ENCODE measurements around the gene SH3GL2.
A peak's percentile ranks its signal among the peaks of the same experiment; 100 is the strongest.

The SH3GL2 gene

GRCh38 chr9:17578911-17579793 is at the start of gene SH3GL2:
Gene SH3GL2, plus strand, starts transcription at chr9:17579066.
- DNase-seq = peak; percentile 87

DNA sequence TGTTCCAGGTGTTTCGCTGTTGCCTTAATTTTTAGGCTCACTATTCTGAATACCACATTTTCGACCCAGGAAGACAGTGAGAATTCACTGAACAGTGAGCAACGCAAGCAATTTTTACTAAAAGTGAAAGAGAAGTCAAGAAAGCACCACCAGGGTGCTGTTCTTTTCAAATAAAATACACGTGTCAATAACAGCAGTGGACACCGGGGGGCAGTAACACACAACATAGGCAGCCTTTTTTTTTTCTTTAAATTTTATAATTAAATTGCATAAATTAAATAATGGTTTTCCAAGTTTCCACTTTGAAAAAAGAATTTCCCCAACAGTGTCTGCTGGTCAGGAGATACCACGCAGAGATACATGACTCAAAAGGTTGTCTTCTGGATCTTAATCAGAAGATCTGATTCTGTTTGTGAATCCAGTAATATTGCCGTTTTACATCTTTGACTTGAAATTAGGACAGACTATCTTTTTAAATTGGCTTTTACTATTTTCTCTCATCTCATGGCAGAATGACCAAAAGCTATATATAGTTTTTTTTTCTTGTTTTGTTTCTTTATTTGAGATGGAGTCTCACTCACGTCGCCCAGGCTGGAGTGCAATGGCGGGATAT is 47.1 kb upstream of the SH3GL2 start:
- DNase-seq = peak; percentile 55

GRCh38 chr9:17532461-17532860 is 46.4 kb upstream of the SH3GL2 start:
- DNase-seq = no peak

- DNase-seq = no peak
Observed at GRCh38 chr9:17535176-17535575, 43.7 kb upstream of the SH3GL2 start.

DNA sequence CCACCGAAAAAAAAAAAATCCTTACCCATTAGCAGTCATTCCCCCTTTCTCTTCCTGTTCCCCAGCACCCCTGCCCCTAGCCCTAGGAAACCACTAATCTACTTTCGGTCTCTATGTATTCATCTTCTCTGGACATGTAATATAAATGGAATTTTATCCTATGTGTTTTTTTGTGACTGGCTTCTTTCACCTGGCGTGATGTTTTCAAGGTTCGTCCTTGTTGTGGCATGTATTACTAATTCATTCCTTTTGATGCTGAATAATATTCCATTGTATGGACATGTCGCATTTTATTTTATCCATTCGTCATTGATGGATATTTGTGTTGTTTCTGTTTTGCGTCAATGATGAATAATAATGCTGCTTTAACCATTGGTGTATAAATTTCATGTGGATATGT is 42.8 kb upstream of the SH3GL2 start:
- no peak for DNase-seq

DNA sequence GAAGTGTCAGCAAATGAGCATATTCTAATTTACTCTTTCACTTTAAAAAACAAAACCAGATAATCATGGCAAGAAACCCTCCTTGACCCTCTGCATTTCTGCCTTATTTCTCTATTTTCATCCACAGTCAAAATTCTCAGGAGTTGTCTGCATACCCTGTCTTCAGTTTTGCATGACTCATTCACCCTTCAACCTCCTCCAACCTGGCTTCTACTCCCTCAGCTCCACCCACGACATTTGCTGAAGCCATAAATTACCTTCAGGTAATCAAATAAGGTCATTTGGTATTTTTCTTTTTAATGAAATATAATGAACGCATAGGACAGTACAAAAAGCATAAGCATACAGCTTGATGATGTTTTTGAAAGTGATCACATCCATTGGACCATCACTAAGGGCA is 27.8 kb upstream of the SH3GL2 start:
- no peak for DNase-seq

DNA sequence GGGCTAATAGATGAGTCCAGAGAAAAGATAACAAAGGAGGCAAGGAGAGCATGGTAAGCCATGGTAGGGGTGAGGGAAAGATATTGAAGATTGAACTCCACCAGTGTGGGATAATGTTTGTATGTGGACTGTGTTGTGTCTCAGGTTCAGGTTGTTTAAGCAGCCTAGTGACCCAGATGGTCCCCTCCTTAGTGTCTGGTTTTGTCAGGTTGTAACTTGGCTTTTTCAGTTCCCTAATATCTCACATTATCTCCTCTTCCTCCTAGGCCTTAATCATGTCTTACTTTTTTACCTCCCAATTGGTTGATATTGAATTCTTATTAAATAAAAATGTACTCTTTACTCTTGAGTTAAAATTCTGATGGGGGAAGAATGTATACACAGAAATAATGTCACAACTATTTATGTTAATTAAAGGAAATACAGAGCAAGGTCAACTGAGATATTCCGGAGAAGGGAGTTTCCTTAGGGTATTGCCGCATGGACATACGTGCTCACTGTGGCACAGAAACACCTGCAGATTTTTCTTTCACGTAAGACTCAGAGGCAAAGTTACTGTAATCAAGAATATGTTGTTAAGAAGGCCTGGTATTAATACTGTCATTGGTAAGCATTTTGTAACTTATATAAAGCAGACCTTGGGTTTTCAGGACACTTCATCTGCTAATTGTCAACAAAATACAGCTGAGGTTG is 23.4 kb upstream of the SH3GL2 start:
- DNase-seq = no peak

GRCh38 chr9:17556255-17556654 is 22.6 kb upstream of the SH3GL2 start:
- DNase-seq = no peak

GRCh38 chr9:17556935-17557334 is 21.9 kb upstream of the SH3GL2 start:
- no peak for DNase-seq

DNA sequence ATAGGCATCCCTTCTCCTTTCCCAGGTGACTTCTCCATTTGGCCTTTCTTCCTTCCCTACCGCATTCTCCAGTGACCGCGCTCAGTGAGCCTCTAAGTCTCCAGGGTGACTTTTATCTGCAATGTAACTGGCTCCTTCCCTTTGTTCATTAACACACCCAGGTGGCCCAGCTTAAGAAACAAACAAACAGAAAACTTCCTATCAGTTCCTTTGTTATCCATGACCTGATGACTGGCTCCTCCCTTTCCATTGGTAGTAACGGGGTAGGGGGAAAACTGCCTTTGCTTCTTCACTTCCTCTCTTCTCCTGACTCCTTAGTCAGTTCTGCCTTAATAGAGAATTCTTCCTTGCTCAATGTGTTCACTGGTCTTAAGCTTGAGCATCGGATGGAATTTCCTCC is 7.0 kb upstream of the SH3GL2 start:
- DNase-seq = no peak

GRCh38 chr9:17574342-17574741 is 4.5 kb upstream of the SH3GL2 start:
- no peak for DNase-seq

- no peak for DNase-seq
Observed at GRCh38 chr9:17578577-17578910, 322 bp upstream of the SH3GL2 start.

DNA sequence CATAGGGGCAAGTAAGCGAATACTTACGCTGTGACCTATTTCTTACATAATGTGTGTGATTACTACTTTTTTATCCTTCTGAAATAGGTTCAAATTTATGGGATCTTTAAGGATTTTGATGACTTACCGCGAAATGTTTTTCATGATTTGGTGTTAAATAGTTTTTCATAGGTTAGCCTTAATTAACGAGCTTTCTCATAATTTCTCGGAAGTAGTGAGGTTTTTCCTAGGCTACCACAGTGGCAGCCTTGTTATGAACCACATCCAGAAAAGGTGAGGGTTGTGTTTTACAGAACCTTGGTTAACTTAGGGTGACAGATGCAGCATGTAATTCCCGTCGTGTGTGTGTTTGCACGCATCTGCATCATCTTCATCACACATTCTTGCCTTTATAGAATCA is 1.3 kb downstream of the SH3GL2 start:
- DNase-seq = no peak

GRCh38 chr9:17587113-17587512 is 8.2 kb downstream of the SH3GL2 start:
- DNase-seq = no peak

DNA sequence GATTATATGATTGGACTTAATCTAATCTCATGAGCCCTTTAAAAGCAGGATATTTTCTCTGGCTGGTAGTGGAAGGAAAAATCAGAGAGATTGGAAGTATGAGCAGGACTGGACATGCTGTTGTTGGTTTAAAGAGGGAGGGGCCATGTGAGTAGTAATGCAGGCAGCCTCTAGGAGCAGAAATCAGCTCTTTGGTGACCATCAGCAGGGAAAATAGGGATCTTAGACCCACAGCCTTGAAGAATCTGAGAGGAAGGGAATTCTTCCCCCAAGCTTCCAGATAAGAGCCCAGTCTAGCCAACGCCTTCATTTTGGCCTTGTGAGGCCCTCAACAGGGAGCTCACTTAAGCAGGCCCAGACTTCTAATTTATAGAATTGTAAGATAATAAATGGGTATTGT is 9.5 kb downstream of the SH3GL2 start:
- no peak for DNase-seq

DNA sequence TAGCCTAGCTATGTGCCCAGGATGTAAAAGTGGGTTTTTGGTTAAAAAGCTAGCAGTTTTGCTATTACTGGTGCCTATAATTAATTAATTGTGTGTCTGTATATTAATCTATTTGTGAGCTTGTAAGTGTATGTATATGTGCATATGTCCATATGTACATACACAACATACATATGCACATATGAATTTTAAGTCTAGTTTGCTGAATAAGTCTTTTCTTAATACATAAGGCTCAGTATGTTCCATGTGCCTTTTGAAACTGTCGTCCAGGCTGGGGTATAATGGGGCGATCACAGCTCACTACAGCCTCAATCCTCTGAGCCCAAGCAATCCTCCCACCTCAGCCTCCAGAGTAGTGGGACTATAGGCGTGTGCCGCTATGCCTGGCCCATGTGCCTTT is 10.1 kb downstream of the SH3GL2 start:
- DNase-seq = no peak

DNA sequence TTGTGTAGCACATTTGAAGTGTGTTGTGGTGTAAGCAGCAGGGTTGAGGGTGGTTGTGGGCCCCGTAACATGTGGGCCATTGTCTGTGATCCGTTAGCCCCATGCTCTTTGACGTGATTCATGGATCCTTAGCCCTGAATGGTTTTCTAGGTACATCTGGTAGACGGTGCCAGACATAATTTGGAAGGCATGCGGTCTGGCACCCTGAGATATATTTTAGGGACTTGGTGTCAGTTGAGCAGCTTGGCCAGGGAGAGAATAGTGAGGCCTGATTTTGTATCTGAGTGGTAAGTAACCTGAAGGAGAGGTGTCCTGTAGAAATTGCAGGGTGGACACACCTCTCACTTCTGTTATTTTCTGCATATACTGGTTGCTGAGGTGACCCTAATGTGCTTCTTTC is 10.9 kb downstream of the SH3GL2 start:
- DNase-seq = no peak

DNA sequence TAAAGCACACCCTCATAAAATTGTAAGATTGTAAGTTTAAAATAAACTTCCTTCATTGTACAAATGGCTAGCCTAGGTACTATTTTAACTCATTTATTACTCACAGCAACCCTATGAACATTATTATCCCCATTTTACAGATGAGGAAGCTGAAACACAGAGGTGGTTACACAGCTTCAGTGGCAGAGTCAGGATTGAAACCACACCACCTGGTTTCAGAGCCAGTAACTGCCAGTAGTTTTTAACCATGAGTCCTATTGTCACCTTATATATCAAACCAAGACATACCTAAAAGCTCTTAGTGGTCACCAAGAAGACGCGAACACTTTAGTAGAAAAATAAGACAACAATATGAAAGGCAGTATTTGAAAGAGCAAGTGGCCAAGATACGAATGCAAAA is 16.1 kb downstream of the SH3GL2 start:
- no peak for DNase-seq

GRCh38 chr9:17597977-17598376 is 19.1 kb downstream of the SH3GL2 start:
- DNase-seq = no peak

DNA sequence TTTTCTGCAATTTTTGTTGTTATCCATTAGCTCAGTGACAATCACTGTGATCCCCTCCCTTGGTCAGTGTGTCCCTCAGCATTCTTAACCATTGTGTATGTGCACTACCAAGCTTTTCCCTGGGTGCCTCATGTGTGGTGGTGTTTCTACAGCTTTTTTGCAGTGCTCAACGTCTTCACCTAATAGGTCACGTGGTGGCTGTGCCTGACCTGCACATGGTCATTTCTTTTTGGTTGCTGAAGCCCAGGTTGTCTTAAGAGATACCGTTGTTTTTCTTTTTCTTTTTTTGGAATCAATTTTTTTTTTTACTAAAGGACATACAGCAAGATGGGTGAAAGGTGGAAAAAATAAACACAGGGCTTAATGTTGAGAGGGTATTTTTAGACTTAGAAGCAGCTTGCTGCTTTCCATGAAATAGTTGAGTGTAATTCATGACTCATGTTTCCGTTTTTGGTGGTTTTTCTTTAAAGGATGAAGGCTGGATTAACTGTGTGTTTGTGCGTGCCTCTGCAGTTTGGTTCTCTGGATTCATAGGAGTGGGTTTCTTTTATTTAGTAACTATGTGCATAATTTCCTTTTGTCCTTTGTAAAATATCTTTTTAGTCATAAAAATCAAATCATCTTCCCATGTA is 22.2 kb downstream of the SH3GL2 start:
- DNase-seq = no peak

DNA sequence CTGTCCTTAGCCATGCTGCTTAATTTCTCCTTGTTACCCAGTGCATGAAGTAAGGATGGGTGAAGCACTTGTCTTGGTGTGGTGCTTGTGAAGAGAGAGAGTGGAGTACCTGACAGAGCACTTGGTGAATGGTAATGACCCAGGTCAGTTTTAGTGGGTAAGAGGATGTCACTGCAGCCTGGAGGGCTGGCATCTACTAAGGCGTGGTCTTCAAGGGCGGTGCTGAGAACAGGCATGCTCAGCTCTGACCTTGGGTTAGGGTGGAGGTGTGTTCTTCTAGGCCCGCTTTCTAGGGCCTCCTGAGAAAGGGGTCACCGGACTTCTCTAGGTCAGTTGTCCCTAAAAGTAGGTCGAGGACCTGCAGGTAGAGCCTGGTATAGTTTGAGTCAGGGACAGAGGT is 25.7 kb downstream of the SH3GL2 start:
- DNase-seq = no peak

GRCh38 chr9:17609312-17610005 is 30.6 kb downstream of the SH3GL2 start:
- DNase-seq = no peak

DNA sequence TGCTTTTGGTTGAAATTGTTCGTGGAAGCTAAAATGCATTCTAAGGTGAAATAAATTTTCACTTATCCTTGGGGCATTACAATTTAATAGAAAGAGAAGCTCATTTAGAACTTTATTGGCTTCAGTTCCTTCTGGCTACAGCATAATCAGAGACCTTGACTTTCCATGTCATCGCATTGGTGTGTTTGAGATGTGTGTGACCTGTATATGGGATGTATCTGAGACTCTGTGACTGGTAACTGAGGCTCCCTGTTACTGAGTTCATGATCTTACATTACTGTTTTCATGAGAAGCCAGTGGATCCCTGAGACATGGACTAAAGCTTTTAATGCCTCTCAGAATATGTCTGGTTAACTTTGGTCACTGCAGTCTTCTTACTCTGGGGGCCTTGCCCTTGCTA is 32.5 kb downstream of the SH3GL2 start:
- no peak for DNase-seq

Measured in retina (tissue), 1 donor.